HPDE6-E6E7 (cell line): Measurements from ENCODE around the gene SDC3.
"Not testable (repeated sequence)": the region's sequence is repeated elsewhere in the genome, so short reads cannot be mapped to it uniquely, and the experiment has no call there.

Source experiments
- DNase-seq: peaks from one replicate; pipeline ENCODE4 v3.0.0; 2011; ENCODE audit warnings: missing footprints; ENCODE audit errors: extremely low spot score

SDC3 gene

GRCh38 chr1:30875197-30875596, 33.4 kb downstream of the SDC3 start:
- DNase-seq, result no peak

- no peak for DNase-seq
Observed at GRCh38 chr1:30874176-30874575, 34.4 kb downstream of the SDC3 start.

DNA sequence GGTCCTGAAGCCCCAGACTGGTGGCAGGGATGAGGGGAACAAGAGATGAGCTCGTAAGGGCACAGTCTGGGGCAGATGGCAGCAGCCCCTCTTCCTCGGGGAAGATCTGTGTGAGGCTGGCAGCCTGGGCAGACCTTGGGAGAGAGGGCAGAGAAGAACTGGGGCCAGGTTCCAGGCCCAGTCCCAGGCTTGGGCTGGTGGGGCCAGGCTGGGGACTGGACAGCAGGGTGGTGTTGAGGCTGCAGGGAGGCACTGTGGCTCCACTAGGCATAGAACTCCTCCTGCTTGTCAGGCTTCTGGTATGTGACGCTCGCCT, 35.7 kb downstream of the SDC3 start:
- DNase-seq, result no peak

GRCh38 chr1:30872033-30872947, 36.3 kb downstream of the SDC3 start:
- no peak for DNase-seq

DNA sequence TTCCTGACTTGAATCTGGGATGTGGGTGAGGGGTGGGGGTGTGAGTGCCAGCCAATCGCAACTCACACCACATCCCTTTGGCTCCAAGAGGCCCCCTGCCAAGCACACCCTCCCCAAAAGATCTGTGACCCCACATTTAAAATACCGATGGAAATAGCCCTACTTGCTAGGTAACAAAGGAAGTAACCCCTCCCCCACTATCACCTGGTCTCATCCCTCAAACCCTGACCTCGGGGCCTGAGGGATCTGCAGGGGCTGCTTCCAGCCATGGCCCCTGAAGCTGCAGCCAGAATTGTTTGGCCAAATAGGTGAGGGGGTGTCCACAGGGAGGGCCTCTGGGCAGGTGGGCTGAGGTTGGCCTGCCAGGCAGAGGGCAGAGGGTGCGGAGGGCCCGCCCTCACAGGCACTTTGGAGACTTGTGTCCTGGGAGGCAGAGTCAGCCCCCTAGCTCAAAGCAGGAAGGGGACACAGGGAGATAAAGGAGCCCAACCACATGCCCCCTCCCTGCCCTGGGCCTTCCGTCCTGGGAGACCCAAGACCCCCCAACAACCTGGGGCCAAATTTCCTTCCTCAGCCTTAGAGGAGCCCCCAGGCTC, 37.2 kb downstream of the SDC3 start:
- no peak for DNase-seq

DNA sequence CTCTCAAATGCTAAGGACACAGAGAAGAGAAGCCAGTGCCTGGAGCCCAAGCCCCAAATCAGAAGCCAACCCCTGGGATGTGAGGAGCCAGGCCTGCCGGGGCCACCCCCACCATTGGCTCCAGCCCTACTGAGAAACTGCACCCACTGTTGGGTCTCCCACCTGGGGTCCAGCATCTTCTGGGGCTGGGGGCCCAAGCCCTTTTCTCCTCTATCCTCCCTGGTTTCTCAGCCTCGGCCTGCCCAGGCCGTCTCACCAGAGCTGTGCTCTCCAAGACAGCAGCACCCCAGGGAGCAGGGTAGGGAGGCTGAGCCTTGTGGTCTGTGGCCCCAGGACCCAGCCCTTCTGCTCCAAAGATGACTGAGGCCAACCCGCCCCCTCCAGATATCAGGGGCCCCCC, 37.9 kb downstream of the SDC3 start:
- no peak for DNase-seq

DNA sequence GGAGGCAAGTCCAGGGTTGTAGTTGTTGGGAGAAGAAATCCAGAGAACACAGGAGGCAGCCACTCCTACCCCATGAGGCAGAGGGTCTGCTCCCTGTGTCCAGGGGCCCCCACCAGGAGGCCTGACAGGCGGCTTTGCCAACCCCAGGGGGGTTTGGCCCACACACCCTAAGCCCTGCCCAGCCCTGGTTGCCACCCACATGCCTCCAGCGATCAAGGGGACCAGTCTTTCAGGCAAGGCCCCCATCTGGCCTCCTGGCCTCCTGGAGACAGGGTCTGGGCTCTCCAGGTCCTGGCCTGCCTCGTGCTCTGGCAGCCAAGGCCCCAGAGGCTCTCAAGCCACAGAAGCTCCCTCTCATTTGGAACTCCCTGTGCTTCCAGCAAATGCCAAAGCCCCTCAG, 38.5 kb downstream of the SDC3 start:
- DNase-seq, result no peak

DNA sequence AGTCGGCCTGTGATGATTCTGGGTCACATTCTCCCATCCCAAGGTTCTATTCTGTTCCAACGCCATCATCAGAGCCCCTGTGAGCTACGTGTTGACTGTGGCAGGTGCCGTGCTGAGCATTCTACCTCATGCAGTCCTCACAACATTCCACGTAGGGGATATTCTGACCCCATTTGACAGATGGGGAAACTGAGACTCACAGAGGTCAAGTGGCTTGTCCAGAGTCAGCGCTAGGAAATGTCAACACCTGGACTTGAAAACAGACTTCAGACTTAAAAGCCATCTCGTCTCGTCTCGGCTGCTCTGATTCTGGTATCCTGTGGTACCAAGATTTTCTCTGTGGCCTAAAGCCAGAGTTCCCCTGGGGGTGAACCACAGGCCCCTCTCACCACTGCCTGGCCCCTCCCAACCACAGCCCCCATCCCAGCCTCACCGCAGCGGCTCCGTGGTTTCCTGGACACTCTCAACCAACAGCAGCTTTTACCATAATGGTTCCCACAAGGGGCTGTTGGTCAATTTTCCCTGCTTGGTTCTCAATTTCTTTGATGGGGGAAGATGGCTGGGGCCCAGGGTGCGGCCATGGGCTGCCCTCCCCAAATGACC, 39.6 kb downstream of the SDC3 start:
- no peak for DNase-seq

DNA sequence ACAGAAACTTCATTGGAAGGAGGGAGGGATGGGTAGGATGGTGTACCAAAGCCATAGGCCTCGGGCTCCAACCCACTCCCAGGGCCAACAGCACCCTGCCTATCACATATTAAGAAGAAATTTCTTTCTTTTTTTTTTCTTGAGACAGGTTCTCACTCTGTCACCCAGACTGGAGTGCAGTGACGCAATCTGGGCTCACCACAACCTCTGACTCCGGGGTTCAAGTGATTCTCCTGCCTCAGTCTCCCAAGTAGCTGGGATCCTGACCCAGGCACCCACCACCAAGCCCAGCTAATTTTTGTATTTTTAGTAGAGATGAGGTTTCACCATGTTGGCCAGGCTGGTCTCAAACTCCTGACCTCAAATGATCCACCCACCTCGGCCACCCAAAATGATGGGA, 40.5 kb downstream of the SDC3 start:
- DNase-seq, result not testable (repeated sequence)

- DNase-seq, result no peak
Observed at GRCh38 chr1:30867537-30867936, 41.0 kb downstream of the SDC3 start.

DNA sequence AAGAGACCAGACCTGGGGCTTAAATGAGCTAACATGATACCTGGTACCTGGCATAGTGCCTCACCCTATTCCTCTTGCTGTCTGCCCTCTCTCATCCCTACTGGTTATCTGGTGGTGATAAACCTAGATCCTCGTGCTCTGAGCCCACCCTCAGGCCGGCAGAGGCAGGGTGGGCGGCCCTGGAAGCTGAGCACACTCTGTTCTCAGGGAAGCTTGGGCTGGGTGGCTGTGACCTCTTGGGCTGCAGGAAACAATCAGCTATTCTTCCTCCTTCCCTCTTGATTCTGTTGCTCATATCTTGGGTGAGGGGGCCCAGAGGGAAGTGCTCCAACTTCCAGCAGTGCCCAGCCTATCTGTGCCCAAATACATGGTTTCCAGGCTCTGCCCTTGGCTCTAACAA, 42.0 kb downstream of the SDC3 start:
- DNase-seq, result no peak

DNA sequence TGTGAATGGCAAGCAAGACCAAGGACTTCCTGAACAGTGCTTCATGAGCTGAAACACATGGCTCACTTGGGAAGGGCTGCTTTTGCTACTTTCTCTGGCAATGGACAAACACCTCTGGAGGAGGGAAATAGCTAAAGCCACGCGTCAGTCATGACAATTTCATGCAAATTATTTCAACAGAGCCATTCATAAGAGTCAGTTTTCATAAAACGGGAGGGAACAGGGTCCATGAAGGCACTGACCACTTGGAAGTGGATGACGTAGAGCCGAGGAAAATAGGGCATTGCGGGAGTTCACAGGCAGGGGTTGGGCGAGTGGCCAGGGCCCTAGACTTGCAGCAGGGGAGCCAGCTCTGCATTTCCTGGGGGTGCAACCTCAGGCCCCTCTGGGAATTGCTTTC, 43.9 kb downstream of the SDC3 start:
- DNase-seq, result no peak

- no peak for DNase-seq
Observed at GRCh38 chr1:30863858-30864604, 44.5 kb downstream of the SDC3 start.

DNA sequence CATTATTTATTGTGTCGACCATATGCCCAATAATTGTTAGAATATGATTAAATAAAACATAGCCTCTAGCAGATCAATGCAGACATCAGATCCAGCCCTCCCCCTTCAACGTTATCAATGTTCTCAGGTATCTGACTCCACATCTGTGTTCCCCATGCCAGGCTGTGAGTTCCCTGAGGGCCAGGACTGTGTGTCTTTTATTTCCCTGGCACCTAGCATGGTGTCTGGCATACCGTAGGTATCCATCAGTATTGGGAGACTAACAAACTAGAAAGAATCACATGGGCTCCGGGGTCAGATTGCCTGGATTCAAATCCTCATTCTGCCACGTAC, 48.3 kb downstream of the SDC3 start:
- DNase-seq, result no peak

DNA sequence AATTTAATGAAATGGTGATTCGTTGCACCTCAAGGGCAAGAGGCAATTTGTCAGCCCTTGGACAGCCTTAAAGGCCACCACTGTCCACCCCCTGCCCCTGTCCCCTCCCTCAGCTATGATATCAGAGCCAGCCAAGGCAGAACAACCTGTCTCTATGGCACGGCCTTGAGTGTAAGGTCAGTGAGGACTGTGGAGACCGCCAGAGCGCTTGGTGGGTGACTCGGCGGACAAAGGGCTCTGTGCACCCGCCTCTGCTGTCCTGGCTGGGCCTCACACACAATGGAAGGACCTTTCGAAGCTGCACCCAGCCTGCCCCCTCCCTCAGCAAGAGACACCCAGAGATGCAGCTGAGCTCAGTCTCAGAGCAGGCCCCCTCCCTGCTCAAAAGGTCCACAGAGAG, 50.6 kb downstream of the SDC3 start:
- DNase-seq, result no peak

DNA sequence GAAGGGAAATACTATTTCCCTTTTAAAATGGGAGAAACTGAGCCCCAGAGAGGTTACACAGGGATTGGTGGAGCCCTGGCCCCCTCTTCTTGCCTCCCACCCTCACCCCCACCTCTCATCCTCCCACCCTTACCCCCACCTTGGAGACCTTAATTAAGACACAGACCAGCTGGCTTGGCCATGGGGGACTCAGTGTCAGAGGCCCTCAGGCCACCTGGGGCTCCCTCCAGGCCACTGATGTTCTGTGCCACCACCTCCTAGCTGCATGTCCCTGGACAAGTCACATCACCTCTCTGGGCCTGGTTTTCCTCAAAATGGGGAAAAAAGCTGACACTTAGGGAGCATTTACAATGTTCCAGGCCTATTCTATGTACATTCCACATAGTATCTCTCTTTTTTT, 51.5 kb downstream of the SDC3 start:
- DNase-seq, result no peak

DNA sequence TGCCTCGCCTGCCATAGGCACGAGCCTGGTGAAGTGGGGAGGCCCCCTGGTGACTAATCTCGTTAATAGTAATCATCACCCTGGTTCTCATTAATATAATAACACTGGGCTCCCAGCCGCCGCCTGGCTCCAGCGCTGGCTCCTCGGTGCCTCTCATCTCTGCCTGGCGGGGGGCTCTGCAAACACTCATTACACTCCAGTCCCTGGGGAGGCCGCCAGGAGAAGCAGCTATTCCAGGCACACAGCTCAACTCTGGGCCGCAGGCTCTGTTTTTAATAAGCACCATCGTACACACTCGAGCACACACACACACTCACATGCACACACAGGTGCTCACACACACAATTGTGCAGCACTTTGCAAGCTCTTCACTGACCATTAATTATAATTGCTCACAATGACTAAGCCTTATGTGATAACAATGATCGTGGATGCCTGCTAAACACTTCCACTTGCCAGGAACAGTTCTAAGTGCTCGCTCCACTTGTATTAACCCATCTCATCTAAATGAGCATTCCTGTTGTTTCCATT, 52.2 kb downstream of the SDC3 start:
- DNase-seq, result no peak

GRCh38 chr1:30855686-30856259, 52.8 kb downstream of the SDC3 start:
- DNase-seq, result no peak

DNA sequence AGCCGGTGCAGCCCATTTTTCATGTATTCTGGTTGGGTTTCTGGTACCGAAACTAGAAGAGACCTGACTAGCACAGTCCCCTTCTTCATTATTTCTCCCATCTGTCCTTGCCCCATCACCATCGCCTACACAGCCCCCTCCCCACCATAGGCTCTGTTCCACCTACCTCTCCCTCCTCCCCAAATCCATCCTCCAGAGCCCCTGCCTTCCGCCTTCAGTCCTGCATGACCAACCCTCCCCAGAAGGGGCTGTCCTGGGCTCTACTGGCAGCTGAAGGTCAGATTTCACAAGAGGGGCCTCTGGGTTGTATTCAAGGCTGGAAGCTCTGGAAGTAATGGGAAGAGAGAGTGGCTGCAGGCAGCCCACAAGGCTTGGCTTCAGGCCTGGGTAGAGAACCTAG, 55.2 kb downstream of the SDC3 start:
- no peak for DNase-seq

DNA sequence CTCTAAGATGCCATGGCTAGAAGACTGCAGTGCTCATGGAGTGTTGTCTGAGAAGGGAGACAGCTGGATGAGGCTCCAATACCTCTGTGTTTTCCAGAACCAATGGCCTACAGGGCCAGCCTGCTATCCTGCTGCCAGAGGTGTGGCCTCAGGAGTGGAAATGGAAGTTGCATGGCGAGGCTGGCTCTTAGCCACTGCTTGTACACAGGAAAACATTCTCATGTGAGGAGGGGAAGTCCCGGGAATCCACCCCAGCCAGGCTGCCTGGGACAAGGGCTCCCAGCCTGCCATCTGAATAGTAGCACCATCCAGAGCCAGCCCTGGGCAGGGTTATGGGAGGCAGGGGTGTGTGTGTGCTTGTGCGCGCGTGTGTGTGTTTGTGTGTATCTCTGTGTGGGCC, 56.5 kb downstream of the SDC3 start:
- no peak for DNase-seq

GRCh38 chr1:30851286-30851685, 57.3 kb downstream of the SDC3 start:
- no peak for DNase-seq

- no peak for DNase-seq
Observed at GRCh38 chr1:30850607-30851006, 58.0 kb downstream of the SDC3 start.
